T-helper 22 cell (primary cell): Measurements from ENCODE around the gene NTRK1.

ENCODE experiments used
- DNase-seq: peaks from one replicate; pipeline ENCODE4 v3.0.0-alpha.2; 2020; ENCODE audit warnings: low read depth

The NTRK1 gene

DNA sequence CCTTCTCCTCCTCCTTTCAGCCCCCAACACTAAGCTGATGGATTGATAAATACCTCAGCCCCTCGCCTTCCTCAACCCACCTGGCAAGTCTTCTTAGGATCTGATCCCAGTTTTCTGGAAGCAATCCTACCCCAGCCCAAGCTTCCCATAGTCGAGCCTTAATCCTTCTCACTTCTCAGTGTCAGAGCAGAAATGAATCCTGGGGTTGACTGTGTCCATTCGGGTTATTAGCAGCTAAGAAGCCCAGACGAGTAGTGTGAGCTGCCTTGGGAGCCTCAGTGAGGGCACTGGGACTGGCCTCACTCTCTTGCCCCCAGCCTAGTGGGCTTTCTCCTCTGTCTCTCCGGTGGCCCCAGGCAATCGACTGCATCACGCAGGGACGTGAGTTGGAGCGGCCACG, 20.4 kb downstream of the NTRK1 start:
- no peak for DNase-seq

- no peak for DNase-seq
These were observed 21.0 kb downstream of the NTRK1 start for GRCh38 chr1:156881663-156882062.

GRCh38 chr1:156882543-156882942, 21.9 kb downstream of the NTRK1 start:
- no peak for DNase-seq

GRCh38 chr1:156883919-156884318, 23.3 kb downstream of the NTRK1 start:
- DNase-seq = no peak

GRCh38 chr1:156884560-156885184, 24.0 kb downstream of the NTRK1 start:
- DNase-seq = no peak

GRCh38 chr1:156885314-156885713, 24.6 kb downstream of the NTRK1 start:
- no peak for DNase-seq

GRCh38 chr1:156885880-156886355, 25.3 kb downstream of the NTRK1 start:
- no peak for DNase-seq

- no peak for DNase-seq
These were observed 26.1 kb downstream of the NTRK1 start for GRCh38 chr1:156886583-156887281.

DNA sequence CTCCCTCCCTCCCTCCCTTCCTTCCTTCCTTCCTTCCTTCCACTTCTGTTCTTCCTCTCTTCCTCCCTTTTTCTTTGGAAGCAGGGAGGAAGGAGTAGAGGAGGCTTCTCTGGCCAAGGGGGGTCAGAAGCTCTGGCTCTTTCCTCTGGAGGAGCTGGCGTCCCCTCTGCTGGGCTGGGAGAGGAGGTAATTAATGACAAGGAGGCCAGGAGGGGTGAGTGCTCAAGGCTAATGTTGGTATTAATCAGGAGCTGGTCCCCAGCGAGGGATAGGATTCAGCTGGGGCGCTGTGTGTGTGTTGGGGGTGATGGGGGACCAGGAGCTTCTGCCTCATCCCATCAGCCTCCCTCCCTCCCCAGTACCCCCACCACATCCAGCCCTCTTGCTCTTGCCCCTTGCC, 26.7 kb downstream of the NTRK1 start:
- DNase-seq = no peak

DNA sequence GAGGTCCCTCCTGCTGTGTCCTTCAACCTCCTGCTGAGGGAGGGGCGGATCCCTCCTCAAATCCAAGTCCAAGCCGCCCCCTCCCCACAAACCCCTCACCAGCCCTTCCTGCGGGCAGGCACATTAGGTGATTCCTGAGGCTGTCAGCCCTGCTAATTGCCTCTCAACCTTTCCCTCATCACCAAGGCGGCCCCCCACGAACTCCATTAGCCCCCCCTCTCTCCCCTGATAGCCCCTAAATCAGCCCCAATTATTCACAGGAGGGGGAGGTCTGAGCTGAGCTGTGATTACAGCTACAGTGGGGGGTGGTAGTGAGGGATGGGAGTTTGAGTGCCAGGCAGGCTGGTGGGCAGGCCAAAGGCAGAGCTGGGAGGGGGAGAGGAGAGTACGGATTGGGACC, 27.1 kb downstream of the NTRK1 start:
- no peak for DNase-seq

DNA sequence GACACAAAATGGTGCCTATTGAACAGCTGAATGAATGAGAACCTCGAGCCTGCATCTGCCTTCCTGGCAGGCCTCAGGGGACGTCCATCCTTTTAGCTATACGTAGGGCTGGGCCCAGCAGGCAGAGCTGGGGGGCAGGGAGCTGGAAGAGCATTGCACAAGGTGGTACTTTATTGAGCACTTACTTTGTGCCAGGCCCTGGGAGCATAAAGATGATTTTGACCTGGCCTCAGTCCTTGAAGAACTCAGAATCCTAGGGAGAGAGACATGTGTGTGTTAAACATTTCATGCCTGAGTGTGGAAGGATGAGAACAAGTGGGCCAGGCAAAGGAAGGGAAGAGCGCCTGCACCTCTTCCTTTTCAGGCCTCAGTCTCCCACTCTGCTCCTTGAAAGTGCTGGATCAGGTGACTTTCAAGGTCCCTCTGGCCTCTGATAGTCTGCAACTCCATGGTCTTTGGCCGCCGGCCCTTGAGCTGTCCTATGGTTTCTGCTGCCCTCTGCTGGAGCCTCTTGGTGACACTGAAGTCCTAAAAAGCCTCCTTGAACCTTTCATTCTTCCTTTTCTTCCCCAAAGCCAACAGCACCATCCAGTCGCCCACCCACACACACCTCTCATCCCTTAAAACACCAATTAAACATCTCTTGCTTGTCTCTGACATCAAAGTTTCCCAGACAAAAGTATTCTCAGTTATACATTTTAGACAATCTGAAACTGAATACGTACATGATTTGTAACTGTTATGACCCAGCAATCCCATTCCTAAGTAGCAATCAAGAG, 29.3 kb downstream of the NTRK1 start:
- DNase-seq = no peak

DNA sequence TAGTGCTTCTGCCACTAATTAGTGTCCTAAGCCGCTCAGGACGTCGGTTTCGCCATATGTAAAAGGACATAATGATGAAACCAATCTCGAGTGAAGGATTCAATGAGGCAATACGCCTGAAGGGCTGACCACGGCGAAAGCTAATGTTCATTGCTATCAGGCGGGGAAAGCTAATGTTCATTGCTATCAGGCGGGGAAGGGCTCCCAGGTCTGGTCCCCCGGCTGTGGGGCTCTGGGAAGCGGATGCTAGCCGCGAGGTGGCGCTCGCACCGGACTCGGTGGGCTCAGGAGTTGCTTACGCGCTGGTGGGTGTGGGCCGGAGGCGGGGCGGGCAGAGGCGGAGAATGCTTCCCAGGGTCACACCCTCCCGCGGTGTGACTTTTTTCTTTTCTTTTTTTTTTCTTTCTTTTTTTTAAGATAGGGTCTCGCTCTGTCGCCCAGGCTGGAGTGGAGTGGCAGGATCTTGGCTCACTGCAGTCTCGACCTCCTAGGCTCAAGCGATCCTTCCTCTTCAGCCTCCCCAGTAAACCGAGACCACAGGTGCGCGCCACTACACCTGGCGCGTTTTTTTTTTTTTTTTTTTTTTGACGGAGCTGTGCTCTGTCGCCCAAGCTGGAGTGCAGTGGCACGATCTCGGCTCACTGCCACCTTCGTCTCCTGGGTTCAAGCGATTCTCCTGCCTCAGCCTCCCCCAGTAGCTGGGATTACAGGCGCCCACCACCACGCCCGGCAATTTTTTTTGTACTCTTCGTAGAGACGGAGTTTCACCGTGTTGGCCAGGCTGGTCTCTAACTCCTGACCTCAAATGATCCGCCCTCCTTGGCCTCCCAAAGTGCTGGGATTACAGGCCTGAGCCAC, 31.8 kb downstream of the NTRK1 start:
- DNase-seq = peak; percentile 64

DNA sequence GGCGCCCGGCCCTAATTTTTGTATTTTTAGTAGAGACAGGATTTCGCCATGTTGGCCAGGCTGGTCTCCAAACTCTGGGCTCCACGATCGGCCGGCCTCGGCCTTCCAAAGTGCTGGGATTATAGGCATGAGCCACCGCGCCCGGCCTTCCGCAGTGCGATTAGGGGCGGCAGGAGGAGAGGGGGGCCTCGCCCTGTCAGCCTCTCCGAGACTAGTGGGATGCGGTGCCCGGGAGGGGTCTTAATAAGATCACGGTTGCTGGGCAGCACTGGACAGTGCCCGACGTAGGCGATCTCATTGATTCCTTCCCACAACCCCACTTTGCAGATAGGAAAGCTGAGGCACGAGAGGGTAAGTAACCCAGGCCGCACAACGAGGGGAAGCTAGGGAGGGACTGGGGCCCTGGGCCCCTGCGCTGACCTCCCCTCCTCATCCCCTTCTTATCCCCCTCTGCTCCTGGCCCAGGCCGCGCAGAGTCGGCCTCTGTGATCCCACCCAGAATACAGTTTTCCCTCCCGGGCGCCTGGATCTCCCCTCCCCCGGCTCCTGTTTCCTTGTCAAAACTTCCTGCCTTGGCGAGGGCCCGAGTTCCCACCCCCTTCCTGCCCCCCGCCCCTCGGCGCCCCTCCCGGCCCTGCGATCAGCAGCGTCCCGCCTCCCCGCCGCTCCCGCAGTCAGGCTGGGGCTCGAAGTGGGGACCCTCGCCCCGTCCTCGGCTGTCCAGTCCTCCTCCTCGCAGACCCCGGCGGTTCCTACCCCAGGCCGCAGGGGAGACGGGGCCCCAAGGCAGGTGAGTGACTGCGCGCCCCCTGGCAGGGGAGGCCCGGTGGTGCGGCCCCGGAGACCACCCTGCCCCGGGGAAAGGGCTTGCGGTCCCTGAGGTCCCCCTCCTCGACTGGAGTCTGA, 32.6 kb downstream of the NTRK1 start, which contains the start of gene PEAR1:
TSS of gene PEAR1 (plus strand) at position 671 of the 906 bp plus-strand sequence. CDS start 10,209 bp downstream, outside the sequence.
- DNase-seq = no peak

DNA sequence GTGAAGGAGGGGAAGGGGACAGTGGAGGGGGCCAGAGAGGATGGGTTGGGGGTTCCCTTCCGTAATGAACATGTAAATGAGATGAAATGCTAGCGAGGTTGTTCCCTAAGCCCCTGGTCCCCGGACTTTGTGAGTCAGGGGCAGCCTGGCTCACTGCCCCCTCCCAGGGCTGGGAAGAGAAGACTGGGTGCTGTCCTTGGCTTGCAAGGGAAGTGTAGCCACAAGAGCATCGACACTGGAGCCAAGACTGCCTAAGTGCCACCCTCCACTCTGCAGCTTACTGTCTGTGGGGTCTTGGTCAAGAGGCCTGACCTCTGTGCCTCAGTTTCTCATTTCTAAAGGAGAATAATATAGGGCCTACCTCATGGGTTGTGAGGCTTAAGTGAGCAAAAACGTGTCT, 33.3 kb downstream of the NTRK1 start:
- DNase-seq = no peak

- no peak for DNase-seq
These were observed 34.2 kb downstream of the NTRK1 start for GRCh38 chr1:156894711-156895454.

- no peak for DNase-seq
These were observed 34.8 kb downstream of the NTRK1 start for GRCh38 chr1:156895455-156895812.

DNA sequence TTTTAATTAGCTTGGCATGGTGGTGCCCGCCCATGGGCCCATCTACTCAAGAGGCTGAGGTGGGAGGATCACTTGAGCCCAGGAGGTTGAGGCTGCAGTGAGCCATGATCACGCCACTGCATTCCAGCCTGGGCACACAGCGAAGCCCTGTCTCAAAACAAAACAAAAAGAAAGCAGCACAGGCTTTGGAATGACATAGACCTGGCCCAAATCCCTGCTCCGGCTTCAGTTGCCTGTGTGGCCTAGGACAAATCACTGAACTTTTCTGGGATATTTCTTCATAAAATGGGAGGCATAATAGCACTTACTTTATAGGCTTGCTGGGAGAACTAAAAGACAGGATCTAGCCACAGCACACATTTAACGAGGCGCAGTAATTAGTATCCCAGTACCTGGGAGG, 35.3 kb downstream of the NTRK1 start:
- DNase-seq = no peak

DNA sequence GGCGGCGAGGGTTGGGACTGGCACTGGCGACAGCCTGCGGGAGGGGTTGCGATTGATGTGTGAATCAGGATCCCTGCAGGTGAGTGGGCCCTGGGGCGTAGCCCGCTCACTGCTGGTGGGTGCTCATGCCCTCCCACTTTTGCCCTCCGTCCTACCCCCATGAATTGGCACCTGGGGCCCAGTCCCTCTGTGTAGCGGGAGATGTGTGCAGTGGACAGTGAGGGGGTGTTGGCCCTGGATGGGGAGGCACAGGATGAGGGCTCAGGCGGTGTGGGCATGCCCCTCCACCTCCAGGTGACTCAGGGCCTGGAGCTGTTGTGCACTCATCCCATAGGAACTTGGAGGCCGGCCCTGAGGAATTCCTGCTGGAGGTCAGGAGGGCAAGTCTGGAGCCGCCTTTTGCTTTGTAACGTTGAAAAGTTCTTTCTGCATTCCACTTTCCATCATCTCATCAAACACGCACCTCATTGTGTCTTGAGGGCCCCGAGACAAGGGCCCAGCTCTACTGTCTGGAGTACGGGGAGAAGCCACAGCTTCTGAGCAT, 35.9 kb downstream of the NTRK1 start:
- DNase-seq = no peak

DNA sequence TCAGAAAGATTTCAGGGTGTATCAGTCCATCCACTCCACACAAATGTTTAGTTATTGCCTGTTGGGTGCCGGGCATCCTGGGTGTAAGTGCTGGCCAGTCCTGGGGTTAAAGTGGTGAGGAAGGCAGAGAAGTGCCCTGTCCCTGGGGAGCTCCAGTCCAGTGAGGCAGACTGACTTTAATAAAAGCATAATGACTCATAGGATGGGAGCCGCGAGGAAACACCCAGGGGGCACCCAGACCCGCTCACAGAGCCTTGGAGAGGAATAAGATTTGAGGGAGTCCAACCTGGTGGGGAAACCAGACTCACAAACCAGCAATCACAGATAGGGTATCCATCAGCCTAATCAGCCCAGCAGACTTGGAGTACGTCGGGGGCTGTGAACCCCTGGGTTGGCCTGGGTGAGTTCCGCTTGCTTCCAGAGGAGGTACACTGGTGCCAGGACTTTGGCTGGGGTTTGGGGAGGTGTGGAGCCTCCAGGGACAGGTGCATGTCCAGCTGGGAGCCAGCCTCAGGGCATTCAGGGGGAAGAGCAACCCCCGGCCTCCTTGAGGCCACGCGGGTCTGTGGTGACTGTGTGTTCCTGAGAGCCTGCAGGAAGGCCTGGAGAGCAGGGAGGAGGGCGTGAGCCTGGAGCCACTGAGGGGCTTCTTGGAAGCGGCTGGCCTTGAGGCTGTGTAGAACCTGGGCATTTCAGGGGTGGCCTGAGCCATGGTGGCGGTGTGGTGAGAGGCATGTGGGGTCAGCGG, 36.6 kb downstream of the NTRK1 start:
- no peak for DNase-seq
